HUES6 (cell line): ENCODE data around the gene SLC23A2.

Source experiments
- H3K27ac ChIP-seq: 2 replicates; pipeline ENCODE4 v1.7.0; 2013; ENCODE audit warnings: low read depth, mild to moderate bottlenecking, low read length, inconsistent platforms
- H3K27me3 ChIP-seq: 2 replicates; pipeline ENCODE4 v1.6.1; 2013; ENCODE audit warnings: low read length; ENCODE audit not compliant: control insufficient read depth, insufficient read depth
- H3K36me3 ChIP-seq: 2 replicates; pipeline ENCODE4 v1.6.1; 2013; ENCODE audit warnings: low read length; ENCODE audit not compliant: control insufficient read depth, insufficient read depth
- H3K4me1 ChIP-seq: 2 replicates; pipeline ENCODE4 v1.6.1; 2013; ENCODE audit warnings: low read length; ENCODE audit not compliant: control insufficient read depth, insufficient read depth
- H3K4me3 ChIP-seq: 2 replicates; pipeline ENCODE4 v1.5.1; 2013; ENCODE audit warnings: low read depth, low read length
- H3K9ac ChIP-seq: one replicate; pipeline ENCODE4 v1.6.1; 2013; ENCODE audit warnings: mild to moderate bottlenecking, low read length
- H3K9me3 ChIP-seq: 2 replicates; pipeline ENCODE4 v1.6.1; 2013; ENCODE audit warnings: low read depth, low read length; ENCODE audit not compliant: control insufficient read depth, insufficient read depth

The SLC23A2 gene

DNA sequence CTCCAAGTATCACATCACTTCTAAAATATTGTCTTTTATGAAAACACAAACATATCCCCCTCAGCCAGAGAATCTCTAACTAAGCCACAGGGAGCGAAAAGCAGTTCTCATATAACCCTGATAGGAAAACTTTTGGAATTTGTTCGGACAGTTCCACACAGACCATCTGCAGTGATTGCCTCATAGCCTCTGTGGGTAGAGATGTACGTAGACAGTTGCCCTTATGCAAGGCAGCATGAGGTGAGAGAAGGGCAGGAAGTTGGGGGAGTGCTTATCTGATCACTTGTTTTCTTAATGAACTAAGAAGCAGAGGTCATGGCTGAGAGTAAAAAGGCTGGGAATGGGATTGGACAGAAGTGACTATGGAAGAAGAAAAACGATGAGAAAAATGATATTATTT, 39.6 kb downstream of the SLC23A2 start:
- no peaks in the 10 kb centered on the region for H3K9me3 ChIP-seq
- H3K27ac ChIP-seq: no peak overlapping the region
- H3K4me1 ChIP-seq: no peaks in the 10 kb centered on the region
- no peaks in the 10 kb centered on the region for H3K36me3 ChIP-seq
- H3K4me3 ChIP-seq: no peak overlapping the region
- H3K27me3 ChIP-seq: no peaks in the 10 kb centered on the region
- no peak overlapping the region for H3K9ac ChIP-seq

DNA sequence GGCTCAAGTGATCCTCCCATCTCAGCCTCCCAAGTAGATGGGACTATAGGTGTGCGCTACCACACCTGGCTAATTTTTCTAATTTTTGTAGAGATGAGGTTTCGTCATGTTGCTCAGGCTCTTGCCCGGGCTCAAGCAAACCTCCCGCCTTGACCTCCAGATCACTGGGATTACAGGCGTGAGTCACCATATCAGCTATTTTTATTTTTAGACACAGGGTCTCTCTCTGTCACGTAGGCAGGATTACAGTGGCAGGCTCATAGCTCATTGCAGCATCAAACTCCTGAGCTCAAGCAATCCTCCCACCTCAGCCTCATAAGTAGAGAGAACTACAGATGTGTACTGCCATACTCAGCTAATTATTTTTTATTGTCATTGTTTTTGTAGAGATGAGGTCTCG, 41.7 kb downstream of the SLC23A2 start:
- Histone ChIP-seq H3K9me3 (no peaks in the 10 kb centered on the region), H3K27ac (no peak overlapping the region), H3K27me3 (no peaks in the 10 kb centered on the region), H3K4me3 (no peak overlapping the region), H3K36me3 (no peaks in the 10 kb centered on the region), H3K9ac (no peak overlapping the region), H3K4me1 (no peaks in the 10 kb centered on the region)

- H3K9me3 ChIP-seq: no peaks in the 10 kb centered on the region
- H3K4me1 ChIP-seq: no peaks in the 10 kb centered on the region
- H3K9ac ChIP-seq: no peak overlapping the region
- H3K36me3 ChIP-seq: no peaks in the 10 kb centered on the region
- H3K27me3 ChIP-seq: no peaks in the 10 kb centered on the region
- H3K4me3 ChIP-seq: no peak overlapping the region
- no peak overlapping the region for H3K27ac ChIP-seq
Measured at GRCh38 chr20:4957939-4958362, 43.4 kb downstream of the SLC23A2 start.

DNA sequence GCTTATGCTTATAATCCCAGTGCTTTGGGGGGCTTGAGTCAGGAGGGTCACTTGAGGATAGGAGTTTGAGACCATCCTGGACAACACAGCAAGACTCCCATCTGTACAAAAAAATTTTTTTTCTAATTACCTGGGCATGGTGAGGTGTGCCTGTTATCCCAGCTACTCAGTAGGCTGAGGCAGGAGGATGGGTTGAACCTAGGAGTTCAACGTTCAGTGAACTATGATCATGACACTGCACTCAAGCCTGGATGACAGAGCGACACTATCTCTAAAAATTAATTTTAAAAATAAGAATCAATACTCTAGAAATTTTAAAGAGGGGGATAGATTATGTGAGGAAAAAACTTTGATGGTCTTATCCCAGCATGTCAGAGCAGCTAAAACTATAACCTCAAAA, 44.1 kb downstream of the SLC23A2 start:
- Histone ChIP-seq H3K4me3 (no peak overlapping the region), H3K36me3 (no peaks in the 10 kb centered on the region), H3K27ac (no peak overlapping the region), H3K27me3 (no peaks in the 10 kb centered on the region), H3K9me3 (peaks cover 3% of the 10 kb centered on the region; the same call in 1 of the 2 replicates), H3K9ac (no peak overlapping the region), H3K4me1 (no peaks in the 10 kb centered on the region)

DNA sequence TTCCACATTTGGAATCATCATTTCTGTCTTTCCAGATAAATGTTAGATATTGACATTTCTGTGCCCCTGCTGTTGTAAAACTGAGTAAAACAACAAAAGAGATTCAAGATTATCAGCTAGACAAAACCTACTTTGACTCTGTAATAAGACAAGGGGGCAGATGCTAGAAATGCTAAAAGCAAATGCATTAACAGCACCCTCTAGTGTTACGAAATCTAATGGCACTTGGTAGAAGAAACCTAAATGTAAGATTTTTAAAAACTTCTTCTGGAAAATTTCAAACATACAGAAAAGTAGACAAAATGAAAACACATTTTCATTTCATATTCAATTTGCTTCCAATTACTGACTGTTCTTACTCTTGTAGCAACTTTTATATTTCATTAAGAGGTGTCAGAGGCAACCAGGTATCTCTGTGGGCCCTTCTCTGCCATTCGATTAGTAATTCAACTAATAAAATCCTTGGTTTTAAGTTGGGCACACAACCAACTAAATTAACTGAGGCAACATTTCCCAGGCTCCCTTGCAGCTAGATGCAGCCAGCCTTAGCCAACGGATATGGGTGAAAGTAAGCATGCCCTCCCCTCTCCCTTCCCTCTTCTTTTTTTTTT, 45.0 kb downstream of the SLC23A2 start:
- H3K27ac ChIP-seq: no peak overlapping the region
- no peaks in the 10 kb centered on the region for H3K36me3 ChIP-seq
- H3K4me1 ChIP-seq: no peaks in the 10 kb centered on the region
- no peak overlapping the region for H3K9ac ChIP-seq
- no peak overlapping the region for H3K4me3 ChIP-seq
- peaks cover 5% of the 10 kb centered on the region; the same call in 1 of the 2 replicates for H3K9me3 ChIP-seq
- no peaks in the 10 kb centered on the region for H3K27me3 ChIP-seq

GRCh38 chr20:4953881-4954280, 47.4 kb downstream of the SLC23A2 start:
- no peak overlapping the region for H3K9ac ChIP-seq
- H3K27me3 ChIP-seq: no peaks in the 10 kb centered on the region
- no peak overlapping the region for H3K4me3 ChIP-seq
- peaks cover 6% of the 10 kb centered on the region; the same call in 1 of the 2 replicates for H3K4me1 ChIP-seq
- no peaks in the 10 kb centered on the region for H3K36me3 ChIP-seq
- peaks cover 5% of the 10 kb centered on the region; the same call in 1 of the 2 replicates for H3K9me3 ChIP-seq
- no peak overlapping the region for H3K27ac ChIP-seq

DNA sequence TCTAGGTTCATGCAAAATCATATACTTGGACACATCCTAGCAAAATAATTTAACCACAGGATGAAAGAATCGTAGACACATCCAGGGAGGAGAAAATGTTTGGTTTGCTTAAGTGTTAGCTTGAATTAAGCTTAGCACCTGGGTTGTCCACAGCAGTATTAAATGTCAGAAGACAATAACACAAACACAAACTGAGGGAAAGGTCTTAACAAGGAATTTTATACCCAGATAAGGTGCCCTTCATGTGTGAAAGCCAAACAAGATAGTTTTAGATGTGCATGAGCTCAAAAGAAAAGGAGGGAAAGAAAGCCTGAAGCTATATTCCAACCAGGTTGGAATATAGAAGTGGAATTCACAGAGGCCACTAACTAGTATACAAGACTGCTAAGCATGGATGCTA, 49.1 kb downstream of the SLC23A2 start:
- Histone ChIP-seq H3K9ac (no peak overlapping the region), H3K4me1 (peaks cover 6% of the 10 kb centered on the region; the same call in 1 of the 2 replicates), H3K4me3 (no peak overlapping the region), H3K27ac (no peak overlapping the region), H3K27me3 (no peaks in the 10 kb centered on the region), H3K36me3 (no peaks in the 10 kb centered on the region), H3K9me3 (peaks cover 5% of the 10 kb centered on the region; the same call in 1 of the 2 replicates)

- Histone ChIP-seq H3K36me3 (no peaks in the 10 kb centered on the region), H3K4me3 (no peak overlapping the region)
Measured at GRCh38 chr20:4951299-4951698, 50.0 kb downstream of the SLC23A2 start.

DNA sequence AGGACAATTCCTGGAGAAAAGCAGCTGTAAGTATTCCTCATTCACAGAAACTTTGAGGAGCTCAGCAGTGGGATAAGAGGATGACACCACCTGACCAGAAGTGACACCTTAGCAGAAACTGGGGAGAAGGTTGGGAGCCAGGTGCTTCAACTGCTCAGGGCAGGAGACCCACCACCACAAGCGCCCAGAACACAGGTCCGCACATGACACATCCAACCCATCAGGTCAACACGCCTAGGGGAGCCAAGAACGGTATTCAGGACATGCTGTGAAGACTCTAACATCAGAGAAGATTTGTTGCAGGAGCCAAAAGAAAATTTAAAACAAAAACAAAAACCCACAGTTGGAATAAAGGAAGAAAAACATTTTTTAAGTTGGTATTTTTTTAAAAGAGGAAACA, 50.5 kb downstream of the SLC23A2 start:
- no peaks in the 10 kb centered on the region for H3K27me3 ChIP-seq
- no peak overlapping the region for H3K4me3 ChIP-seq
- H3K27ac ChIP-seq: no peak overlapping the region
- peaks cover 6% of the 10 kb centered on the region; the same call in 1 of the 2 replicates for H3K4me1 ChIP-seq
- H3K9me3 ChIP-seq: peaks cover 5% of the 10 kb centered on the region; the same call in 1 of the 2 replicates
- H3K36me3 ChIP-seq: no peaks in the 10 kb centered on the region
- no peak overlapping the region for H3K9ac ChIP-seq

More at GRCh38 chr20:4951299-4951698, 50.0 kb downstream of the SLC23A2 start:
- Histone ChIP-seq H3K27me3 (no peaks in the 10 kb centered on the region), H3K9ac (no peak overlapping the region), H3K27ac (no peak overlapping the region), H3K9me3 (peaks cover 5% of the 10 kb centered on the region; the same call in 1 of the 2 replicates), H3K4me1 (peaks cover 6% of the 10 kb centered on the region; the same call in 1 of the 2 replicates)

- H3K4me3 ChIP-seq: no peak overlapping the region
- no peak overlapping the region for H3K9ac ChIP-seq
- H3K4me1 ChIP-seq: peaks cover 6% of the 10 kb centered on the region; the same call in 1 of the 2 replicates
- peaks cover 5% of the 10 kb centered on the region; the same call in 1 of the 2 replicates for H3K9me3 ChIP-seq
- H3K36me3 ChIP-seq: no peaks in the 10 kb centered on the region
- no peak overlapping the region for H3K27ac ChIP-seq
- H3K27me3 ChIP-seq: no peaks in the 10 kb centered on the region
Measured at GRCh38 chr20:4950437-4950836, 50.9 kb downstream of the SLC23A2 start.

- H3K4me3 ChIP-seq: no peak overlapping the region
Measured at GRCh38 chr20:4949833-4950178, 51.5 kb downstream of the SLC23A2 start.

More at GRCh38 chr20:4949833-4950178, 51.5 kb downstream of the SLC23A2 start:
- no peak overlapping the region for H3K9ac ChIP-seq
- H3K36me3 ChIP-seq: no peaks in the 10 kb centered on the region
- no peaks in the 10 kb centered on the region for H3K27me3 ChIP-seq
- H3K4me1 ChIP-seq: peaks cover 6% of the 10 kb centered on the region; the same call in 1 of the 2 replicates
- peaks cover 5% of the 10 kb centered on the region; the same call in 1 of the 2 replicates for H3K9me3 ChIP-seq
- H3K27ac ChIP-seq: no peak overlapping the region
